ENCODE measurements around the gene SYTL2. TPM values are rescaled to one million over a fixed set of nuclear protein-coding genes. Genes with fewer than 3 reads are reported as not detected.

Gene SYTL2
- total and polyA plus RNA-seq, 4 donors, result 2.6 to 27.4 (median 4.4) TPM

DNA sequence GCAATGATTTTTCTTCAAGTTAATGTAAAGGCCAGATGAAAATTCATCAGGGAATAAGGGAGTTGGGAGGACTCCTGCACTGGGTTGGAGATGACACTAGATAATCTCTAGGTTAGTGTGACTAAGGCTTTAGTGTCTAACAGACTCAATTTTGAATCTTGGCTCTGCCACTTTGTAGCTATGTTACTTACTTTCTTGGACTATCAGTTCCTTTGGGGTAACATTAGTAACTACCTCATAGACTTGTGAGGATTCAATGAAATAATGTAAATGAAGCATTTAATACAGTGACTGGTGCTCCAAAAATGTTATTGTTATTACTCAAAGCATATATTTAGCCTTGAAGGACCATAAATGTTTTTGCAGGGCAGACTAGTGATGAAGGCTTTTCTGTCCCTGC lies 115.4 kb downstream of the SYTL2 start:
- Histone ChIP-seq H3K36me3 (ENCODE audit: control insufficient read depth in 4 of 4, insufficient read depth in 3 of 4, low read depth in 1 of 4, low read length in 3 of 4) (no peaks in the 10 kb centered on the region), H3K9me3 (ENCODE audit: control insufficient read depth in 4 of 4, low read length in 3 of 4) (no peaks in the 10 kb centered on the region), H3K4me1 (ENCODE audit: control insufficient read depth in 4 of 4, insufficient read depth in 4 of 4, low read length in 3 of 4) (no peaks in the 10 kb centered on the region), H3K4me3 (ENCODE audit: low read depth in 1 of 3, low read length in 3 of 3) (no peak overlapping the region), H3K27me3 (ENCODE audit: control insufficient read depth in 4 of 4, insufficient read depth in 4 of 4, low read length in 3 of 4) (no peaks in the 10 kb centered on the region), H3K27ac (ENCODE audit: low read depth in 1 of 2, low read length in 2 of 2) (no peak overlapping the region), H3K9ac (ENCODE audit: low read depth in 1 of 2, low read length in 2 of 2) (no peak overlapping the region)
- TF ChIP-seq, protein P1, sequence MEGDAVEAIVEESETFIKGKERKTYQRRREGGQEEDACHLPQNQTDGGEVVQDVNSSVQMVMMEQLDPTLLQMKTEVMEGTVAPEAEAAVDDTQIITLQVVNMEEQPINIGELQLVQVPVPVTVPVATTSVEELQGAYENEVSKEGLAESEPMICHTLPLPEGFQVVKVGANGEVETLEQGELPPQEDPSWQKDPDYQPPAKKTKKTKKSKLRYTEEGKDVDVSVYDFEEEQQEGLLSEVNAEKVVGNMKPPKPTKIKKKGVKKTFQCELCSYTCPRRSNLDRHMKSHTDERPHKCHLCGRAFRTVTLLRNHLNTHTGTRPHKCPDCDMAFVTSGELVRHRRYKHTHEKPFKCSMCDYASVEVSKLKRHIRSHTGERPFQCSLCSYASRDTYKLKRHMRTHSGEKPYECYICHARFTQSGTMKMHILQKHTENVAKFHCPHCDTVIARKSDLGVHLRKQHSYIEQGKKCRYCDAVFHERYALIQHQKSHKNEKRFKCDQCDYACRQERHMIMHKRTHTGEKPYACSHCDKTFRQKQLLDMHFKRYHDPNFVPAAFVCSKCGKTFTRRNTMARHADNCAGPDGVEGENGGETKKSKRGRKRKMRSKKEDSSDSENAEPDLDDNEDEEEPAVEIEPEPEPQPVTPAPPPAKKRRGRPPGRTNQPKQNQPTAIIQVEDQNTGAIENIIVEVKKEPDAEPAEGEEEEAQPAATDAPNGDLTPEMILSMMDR (IDR thresholded peaks at IDR 0.05; ENCODE audit: low read depth, low read length, missing input control), result no peak
- no peak for TF ChIP-seq GABPA (IDR thresholded peaks at IDR 0.05 in 1 of 2, conservative IDR thresholded peaks at IDR 0.05 in 1 of 2)
- no peak for TF ChIP-seq YY1 (IDR thresholded peaks at IDR 0.05)
- TF ChIP-seq RXRA (IDR thresholded peaks at IDR 0.05), result no peak
- no peak for TF ChIP-seq NR2F2 (IDR thresholded peaks at IDR 0.05)
- TF ChIP-seq, protein P2, sequence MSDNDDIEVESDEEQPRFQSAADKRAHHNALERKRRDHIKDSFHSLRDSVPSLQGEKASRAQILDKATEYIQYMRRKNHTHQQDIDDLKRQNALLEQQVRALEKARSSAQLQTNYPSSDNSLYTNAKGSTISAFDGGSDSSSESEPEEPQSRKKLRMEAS (IDR thresholded peaks at IDR 0.05), result no peak
- no peak for DNase-seq (ENCODE audit: low spot score)

DNA sequence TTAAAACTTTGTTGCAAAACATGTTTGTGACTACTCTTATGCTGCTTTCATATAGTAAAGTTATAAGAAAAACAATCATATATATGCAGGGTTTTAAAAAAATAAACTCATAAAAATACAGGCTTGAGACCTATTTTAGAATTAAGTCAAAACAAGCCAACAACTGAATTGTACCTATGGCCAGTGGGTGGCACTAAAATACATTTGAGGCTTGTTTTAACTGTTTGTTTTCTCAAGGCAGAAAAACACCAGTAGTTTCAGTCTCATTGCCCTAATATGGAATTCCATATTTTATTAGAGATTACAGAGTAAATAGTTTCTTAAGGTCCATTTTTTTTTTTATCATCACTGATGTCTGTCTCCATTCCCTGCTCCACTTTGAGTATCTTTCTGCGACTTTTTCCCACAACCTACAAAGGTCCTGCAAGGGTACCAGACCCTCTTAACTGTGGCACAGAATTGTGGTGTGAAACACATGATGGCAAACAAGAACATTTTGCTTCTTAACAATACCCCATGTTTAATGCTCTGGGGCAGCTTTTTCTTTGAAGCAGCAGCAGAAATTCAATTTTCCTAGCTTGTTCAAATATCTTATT lies 116.5 kb downstream of the SYTL2 start:
- Histone ChIP-seq H3K27ac (ENCODE audit: low read depth in 1 of 2, low read length in 2 of 2) (no peak overlapping the region), H3K27me3 (ENCODE audit: control insufficient read depth in 4 of 4, insufficient read depth in 4 of 4, low read length in 3 of 4) (no peaks in the 10 kb centered on the region), H3K9me3 (ENCODE audit: control insufficient read depth in 4 of 4, low read length in 3 of 4) (no peaks in the 10 kb centered on the region), H3K4me1 (ENCODE audit: control insufficient read depth in 4 of 4, insufficient read depth in 4 of 4, low read length in 3 of 4) (no peaks in the 10 kb centered on the region), H3K36me3 (ENCODE audit: control insufficient read depth in 4 of 4, insufficient read depth in 3 of 4, low read depth in 1 of 4, low read length in 3 of 4) (peaks cover 0 to 2% (median 0%) of the 10 kb centered on the region in 4 donors), H3K9ac (ENCODE audit: low read depth in 1 of 2, low read length in 2 of 2) (no peak overlapping the region), H3K4me3 (ENCODE audit: low read depth in 1 of 3, low read length in 3 of 3) (no peak overlapping the region)
- no peak for DNase-seq (ENCODE audit: low spot score)
- TF ChIP-seq JUND (IDR thresholded peaks at IDR 0.05) (no peak), FOXA1 (IDR thresholded peaks at IDR 0.05) (no peak), FOXA2 (IDR thresholded peaks at IDR 0.05) (no peak), EGR1 (IDR thresholded peaks at IDR 0.05; ENCODE audit: low read depth in 2 of 2) (no peak), GABPA (IDR thresholded peaks at IDR 0.05 in 1 of 2, conservative IDR thresholded peaks at IDR 0.05 in 1 of 2) (no peak), RAD21 (IDR thresholded peaks at IDR 0.05) (peak; percentile 74 to 75), HNF4G (IDR thresholded peaks at IDR 0.05) (no peak)
- TF ChIP-seq, protein P2 (IDR thresholded peaks at IDR 0.05), result no peak
- TF ChIP-seq, protein P3, sequence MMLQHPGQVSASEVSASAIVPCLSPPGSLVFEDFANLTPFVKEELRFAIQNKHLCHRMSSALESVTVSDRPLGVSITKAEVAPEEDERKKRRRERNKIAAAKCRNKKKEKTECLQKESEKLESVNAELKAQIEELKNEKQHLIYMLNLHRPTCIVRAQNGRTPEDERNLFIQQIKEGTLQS (IDR thresholded peaks at IDR 0.05), result no peak
- TF ChIP-seq, protein P4, sequence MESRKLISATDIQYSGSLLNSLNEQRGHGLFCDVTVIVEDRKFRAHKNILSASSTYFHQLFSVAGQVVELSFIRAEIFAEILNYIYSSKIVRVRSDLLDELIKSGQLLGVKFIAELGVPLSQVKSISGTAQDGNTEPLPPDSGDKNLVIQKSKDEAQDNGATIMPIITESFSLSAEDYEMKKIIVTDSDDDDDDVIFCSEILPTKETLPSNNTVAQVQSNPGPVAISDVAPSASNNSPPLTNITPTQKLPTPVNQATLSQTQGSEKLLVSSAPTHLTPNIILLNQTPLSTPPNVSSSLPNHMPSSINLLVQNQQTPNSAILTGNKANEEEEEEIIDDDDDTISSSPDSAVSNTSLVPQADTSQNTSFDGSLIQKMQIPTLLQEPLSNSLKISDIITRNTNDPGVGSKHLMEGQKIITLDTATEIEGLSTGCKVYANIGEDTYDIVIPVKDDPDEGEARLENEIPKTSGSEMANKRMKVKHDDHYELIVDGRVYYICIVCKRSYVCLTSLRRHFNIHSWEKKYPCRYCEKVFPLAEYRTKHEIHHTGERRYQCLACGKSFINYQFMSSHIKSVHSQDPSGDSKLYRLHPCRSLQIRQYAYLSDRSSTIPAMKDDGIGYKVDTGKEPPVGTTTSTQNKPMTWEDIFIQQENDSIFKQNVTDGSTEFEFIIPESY (IDR thresholded peaks at IDR 0.05), result no peak
- TF ChIP-seq, protein P1 (IDR thresholded peaks at IDR 0.05; ENCODE audit: low read depth, low read length, missing input control), result peak; percentile 44
- 96% methylated on average over 1 of the region's 1 CpG for WGBS

Measured in liver (tissue), 9 donors.